ENCODE results near the gene ADAMTS12. TPM values are rescaled to one million over a fixed set of nuclear protein-coding genes. Genes with fewer than 3 reads are reported as not detected.
"Not testable (repeated sequence)": the region's sequence is repeated elsewhere in the genome, so short reads cannot be mapped to it uniquely, and the experiment has no call there.

The ADAMTS12 gene
- total RNA-seq, 1 donor from 2014 or later = 4.1 TPM

- no peak for DNase-seq (ENCODE audit: low read depth)
- TF ChIP-seq CTCF (IDR thresholded peaks at IDR 0.05; ENCODE audit: insufficient read depth, low read length, poor library complexity, severe bottlenecking) = no peak
- no peaks in the 10 kb centered on the region for H3K36me3 ChIP-seq (ENCODE audit: control insufficient read depth, insufficient read depth, low read length)
- H3K4me3 ChIP-seq (ENCODE audit: low read depth, low read length) = no peak overlapping the region
- no peaks in the 10 kb centered on the region for H3K27me3 ChIP-seq (ENCODE audit: control insufficient read depth, insufficient read depth, low read length)
Observed at GRCh38 chr5:33557605-33558004, 334.2 kb downstream of the ADAMTS12 start.

- no peak for TF ChIP-seq CTCF (IDR thresholded peaks at IDR 0.05; ENCODE audit: insufficient read depth, low read length, poor library complexity, severe bottlenecking)
- H3K36me3 ChIP-seq (ENCODE audit: control insufficient read depth, insufficient read depth, low read length) = no peaks in the 10 kb centered on the region
Observed at GRCh38 chr5:33556330-33557328, 335.2 kb downstream of the ADAMTS12 start.

GRCh38 chr5:33549982-33550567, 341.7 kb downstream of the ADAMTS12 start:
- no peaks in the 10 kb centered on the region for H3K36me3 ChIP-seq (ENCODE audit: control insufficient read depth, insufficient read depth, low read length)
- no peak for DNase-seq (ENCODE audit: low read depth)
- TF ChIP-seq CTCF (IDR thresholded peaks at IDR 0.05; ENCODE audit: insufficient read depth, low read length, poor library complexity, severe bottlenecking) = no peak
- no peaks in the 10 kb centered on the region for H3K27me3 ChIP-seq (ENCODE audit: control insufficient read depth, insufficient read depth, low read length)
- H3K4me3 ChIP-seq (ENCODE audit: low read depth, low read length) = no peak overlapping the region

More at GRCh38 chr5:33556330-33557328, 335.2 kb downstream of the ADAMTS12 start:
- H3K4me3 ChIP-seq (ENCODE audit: low read depth, low read length) = no peak overlapping the region
- H3K27me3 ChIP-seq (ENCODE audit: control insufficient read depth, insufficient read depth, low read length) = no peaks in the 10 kb centered on the region
- DNase-seq (ENCODE audit: low read depth) = no peak

GRCh38 chr5:33539790-33540189, 352.0 kb downstream of the ADAMTS12 start:
- not testable (repeated sequence) for H3K36me3 ChIP-seq (ENCODE audit: control insufficient read depth, insufficient read depth, low read length); H3K27me3 ChIP-seq (ENCODE audit: control insufficient read depth, insufficient read depth, low read length); DNase-seq (ENCODE audit: low read depth); H3K4me3 ChIP-seq (ENCODE audit: low read depth, low read length)

- Histone ChIP-seq H3K4me3 (ENCODE audit: low read depth, low read length) (no peak overlapping the region), H3K36me3 (ENCODE audit: control insufficient read depth, insufficient read depth, low read length) (no peaks in the 10 kb centered on the region), H3K27me3 (ENCODE audit: control insufficient read depth, insufficient read depth, low read length) (no peaks in the 10 kb centered on the region)
- no peak for TF ChIP-seq CTCF (IDR thresholded peaks at IDR 0.05; ENCODE audit: insufficient read depth, low read length, poor library complexity, severe bottlenecking)
- DNase-seq (ENCODE audit: low read depth) = no peak
Observed at GRCh38 chr5:33539212-33539611, 352.6 kb downstream of the ADAMTS12 start.

- no peak for DNase-seq (ENCODE audit: low read depth)
- Histone ChIP-seq H3K36me3 (ENCODE audit: control insufficient read depth, insufficient read depth, low read length) (no peaks in the 10 kb centered on the region), H3K4me3 (ENCODE audit: low read depth, low read length) (no peak overlapping the region), H3K27me3 (ENCODE audit: control insufficient read depth, insufficient read depth, low read length) (no peaks in the 10 kb centered on the region)
- TF ChIP-seq CTCF (IDR thresholded peaks at IDR 0.05; ENCODE audit: insufficient read depth, low read length, poor library complexity, severe bottlenecking) = no peak
Observed at GRCh38 chr5:33538201-33538600, 353.6 kb downstream of the ADAMTS12 start.
